ENCODE data around the gene OIP5. TPM values are rescaled to one million over a fixed set of nuclear protein-coding genes. Genes with fewer than 3 reads are reported as not detected.
A peak's percentile ranks its signal among the peaks of the same experiment; 100 is the strongest.

The OIP5 gene
- total and polyA plus RNA-seq, 2 of the 13 experiments (the other 11 are each of a cell fraction or from before 2014, with no cell fraction given): 10.7 to 38.0 TPM

DNA sequence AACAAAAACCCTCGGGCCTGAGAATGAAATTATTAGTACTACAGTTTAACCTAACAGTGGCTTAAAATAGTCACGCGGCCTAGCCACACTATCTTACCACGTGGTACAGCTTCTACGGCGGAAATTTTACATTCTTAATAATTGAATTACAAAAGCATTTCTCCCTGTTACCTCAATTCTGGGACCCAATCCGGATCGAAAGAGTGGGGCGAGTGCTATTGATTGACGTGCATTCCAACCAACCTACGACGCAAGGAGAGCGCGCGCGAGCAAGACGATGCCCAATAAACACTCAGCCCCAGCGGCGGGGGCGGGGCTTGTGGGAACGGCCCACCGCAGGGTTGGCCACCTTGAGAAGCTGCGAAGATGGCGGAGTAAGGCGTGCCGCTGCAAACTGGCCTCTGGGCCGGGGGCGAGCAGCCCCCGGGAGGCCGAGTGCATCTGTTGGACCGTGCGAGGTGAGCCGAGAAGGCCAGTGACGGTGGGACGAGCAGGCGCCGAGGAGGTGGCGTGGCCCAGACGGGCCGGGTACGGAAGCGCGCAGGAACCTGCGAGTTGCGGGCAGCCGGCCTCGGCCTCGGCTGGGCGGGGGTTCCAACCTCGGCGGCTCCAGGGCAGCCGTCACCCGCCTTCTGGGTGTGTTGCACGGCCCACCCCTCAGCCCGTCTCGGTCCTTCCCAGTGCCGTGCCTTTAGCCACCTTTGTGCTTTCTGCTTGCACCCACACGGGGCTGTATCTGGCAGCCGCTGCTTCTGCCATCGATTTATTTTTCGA is 48.6 kb downstream of the OIP5 start (continued):
- TF ChIP-seq PRMT3 (CRISPR knock-in tag; IDR thresholded peaks at IDR 0.05; ENCODE audit: borderline replicate concordance, low read depth) (peak; percentile 64), PAX8 (CRISPR knock-in tag; IDR thresholded peaks at IDR 0.05; ENCODE audit: borderline replicate concordance) (peak; percentile 76; the same call in 1 of the 2 replicates), RBAK (CRISPR knock-in tag; IDR thresholded peaks at IDR 0.05) (no peak), JDP2 (CRISPR knock-in tag; IDR thresholded peaks at IDR 0.05; ENCODE audit: borderline replicate concordance) (no peak), SRY (CRISPR knock-in tag; IDR thresholded peaks at IDR 0.05) (peak; percentile 70; the same call in 1 of the 2 replicates), ZNF687 (CRISPR knock-in tag; IDR thresholded peaks at IDR 0.05) (peak; percentile 92), ZBTB7A (CRISPR knock-in tag; IDR thresholded peaks at IDR 0.05) (no peak), ZNF224 (CRISPR knock-in tag; IDR thresholded peaks at IDR 0.05) (no peak), ZNF138 (CRISPR knock-in tag; IDR thresholded peaks at IDR 0.05; ENCODE audit: low read depth) (0 out of 2 replicates have a peak, but pooled peaks have one; percentile 54), FOSL2 (CRISPR knock-in tag; IDR thresholded peaks at IDR 0.05) (peak; percentile 26; the same call in 1 of the 2 replicates), FOXJ3 (CRISPR knock-in tag; IDR thresholded peaks at IDR 0.05; ENCODE audit: borderline replicate concordance) (0 out of 2 replicates have a peak, but pooled peaks have one; percentile 14), ZNF720 (CRISPR knock-in tag; IDR thresholded peaks at IDR 0.05) (no peak), ZMAT3 (CRISPR knock-in tag; conservative IDR thresholded peaks at IDR 0.05) (peak; percentile 81), ZNF577 (CRISPR knock-in tag; IDR thresholded peaks at IDR 0.05; ENCODE audit: borderline replicate concordance, low read depth) (peak; percentile 31; the same call in 1 of the 2 replicates), ZSCAN25 (CRISPR knock-in tag; IDR thresholded peaks at IDR 0.05) (peak; percentile 63; the same call in 1 of the 2 replicates), ZNF589 (CRISPR knock-in tag; conservative IDR thresholded peaks at IDR 0.05) (no peak; the same call in 1 of the 2 replicates), ATF3 (CRISPR knock-in tag; IDR thresholded peaks at IDR 0.05) (peak; percentile 23; the same call in 1 of the 2 replicates)
- TF ChIP-seq, protein P1, sequence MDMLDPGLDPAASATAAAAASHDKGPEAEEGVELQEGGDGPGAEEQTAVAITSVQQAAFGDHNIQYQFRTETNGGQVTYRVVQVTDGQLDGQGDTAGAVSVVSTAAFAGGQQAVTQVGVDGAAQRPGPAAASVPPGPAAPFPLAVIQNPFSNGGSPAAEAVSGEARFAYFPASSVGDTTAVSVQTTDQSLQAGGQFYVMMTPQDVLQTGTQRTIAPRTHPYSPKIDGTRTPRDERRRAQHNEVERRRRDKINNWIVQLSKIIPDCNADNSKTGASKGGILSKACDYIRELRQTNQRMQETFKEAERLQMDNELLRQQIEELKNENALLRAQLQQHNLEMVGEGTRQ (IDR thresholded peaks at IDR 0.05; ENCODE audit: low read depth, low read length): peak; percentile 67
- TF ChIP-seq, protein P1 (CRISPR knock-in tag; IDR thresholded peaks at IDR 0.05; ENCODE audit: borderline replicate concordance): peak; percentile 80
- TF ChIP-seq, protein P2, sequence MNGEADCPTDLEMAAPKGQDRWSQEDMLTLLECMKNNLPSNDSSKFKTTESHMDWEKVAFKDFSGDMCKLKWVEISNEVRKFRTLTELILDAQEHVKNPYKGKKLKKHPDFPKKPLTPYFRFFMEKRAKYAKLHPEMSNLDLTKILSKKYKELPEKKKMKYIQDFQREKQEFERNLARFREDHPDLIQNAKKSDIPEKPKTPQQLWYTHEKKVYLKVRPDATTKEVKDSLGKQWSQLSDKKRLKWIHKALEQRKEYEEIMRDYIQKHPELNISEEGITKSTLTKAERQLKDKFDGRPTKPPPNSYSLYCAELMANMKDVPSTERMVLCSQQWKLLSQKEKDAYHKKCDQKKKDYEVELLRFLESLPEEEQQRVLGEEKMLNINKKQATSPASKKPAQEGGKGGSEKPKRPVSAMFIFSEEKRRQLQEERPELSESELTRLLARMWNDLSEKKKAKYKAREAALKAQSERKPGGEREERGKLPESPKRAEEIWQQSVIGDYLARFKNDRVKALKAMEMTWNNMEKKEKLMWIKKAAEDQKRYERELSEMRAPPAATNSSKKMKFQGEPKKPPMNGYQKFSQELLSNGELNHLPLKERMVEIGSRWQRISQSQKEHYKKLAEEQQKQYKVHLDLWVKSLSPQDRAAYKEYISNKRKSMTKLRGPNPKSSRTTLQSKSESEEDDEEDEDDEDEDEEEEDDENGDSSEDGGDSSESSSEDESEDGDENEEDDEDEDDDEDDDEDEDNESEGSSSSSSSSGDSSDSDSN (CRISPR knock-in tag; IDR thresholded peaks at IDR 0.05): peak; percentile 94
